HepG2 (cell line): ENCODE results near the gene DNAJB8. TPM values are rescaled to one million over a fixed set of nuclear protein-coding genes. Genes with fewer than 3 reads are reported as not detected.

Experiments used
- ATAC-seq: fragments of 200-7000 bp; cut with Tn5 transposase; 3 replicates; pipeline ENCODE4 v1.9.1; 2020; ENCODE audit warnings: mild to moderate bottlenecking, moderate library complexity
- BruUV-seq: library from RNA; stranded (reverse); fragments of 400-500 nt; replicated peaks from 2 replicates; lab custom pipeline; 2021; lab: Mats Ljungman, UMichigan
- CTCF ChIA-PET: fragments of 300-600 bp; formaldehyde crosslinking; extraction: SDS; loops from one replicate; lab custom pipeline; 2021; ENCODE audit warnings: low total read pairs, inconsistent platforms, low intra/inter-chr PET ratio; lab: Yijun Ruan, JAX
- POLR2A ChIA-PET: fragments of 350-600 bp; sonication (Branson Sonifier 250); formaldehyde crosslinking; loops from one replicate; lab custom pipeline; 2020; ENCODE audit warnings: antibody characterized with exemption, inconsistent platforms; lab: Yijun Ruan, JAX
- DNase-seq: peaks from one replicate; pipeline ENCODE4 v3.0.0-alpha.2; 2015; ENCODE audit warnings: low spot score
- FAIRE-seq: peaks from 3 replicates; lab custom pipeline; 2011; peaks lifted over from hg19 to GRCh38; lab: Jason Lieb, UNC
- H2AFZ ChIP-seq: one replicate; pipeline ENCODE4 v1.6.1; 2011; ENCODE audit warnings: low read length, inconsistent platforms
- H3K27ac ChIP-seq: fragments of 300-600 bp; 3 replicates; pipeline ENCODE4 v1.8.0; 2011; ENCODE audit warnings: mixed run types, mild to moderate bottlenecking, mixed read lengths, low read length, inconsistent platforms; ENCODE audit not compliant: insufficient read depth; ENCODE audit errors: extremely low read length
- H3K27me3 ChIP-seq, 2 experiments: fragments of 200-600 bp in 1 of 2; 2 replicates in 1 of 2; 3 replicates in 1 of 2; pipeline versions ENCODE4 v1.6.0 to v1.8.0; 2011; ENCODE audit warnings: low read length in 2 of 2, mild to moderate bottlenecking in 2 of 2, moderate library complexity in 2 of 2, inconsistent platforms in 1 of 2; ENCODE audit not compliant: insufficient read depth in 2 of 2, control insufficient read depth in 1 of 2
- H3K36me3 ChIP-seq, 2 experiments: fragments of 200-600 bp in 1 of 2; replicated peaks in 1 of 2; 2 replicates in 1 of 2; 3 replicates in 1 of 2; pipeline versions ENCODE4 v1.5.1 to v1.8.0; 2011; ENCODE audit warnings: low read length in 2 of 2, inconsistent platforms in 1 of 2; ENCODE audit not compliant: insufficient read depth in 2 of 2, control insufficient read depth in 1 of 2
- H3K4me1 ChIP-seq: 2 replicates; pipeline ENCODE4 v1.5.1; 2012; ENCODE audit warnings: low read length, inconsistent platforms; ENCODE audit not compliant: insufficient read depth
- H3K4me2 ChIP-seq: 2 replicates; pipeline ENCODE4 v1.6.0; 2011; ENCODE audit warnings: low read depth, low read length, inconsistent platforms
- H3K4me3 ChIP-seq, 3 experiments: fragments of 200-600 bp in 1 of 3; sonication (generic), shearing (Covaris generic) in 1 of 3; replicated peaks in 1 of 3; 2 replicates each; pipeline ENCODE4 v1.5.1; 2011 to 2016; ENCODE audit warnings: low read length in 3 of 3, inconsistent platforms in 2 of 3, low read depth in 2 of 3, mild to moderate bottlenecking in 2 of 3, control low read depth in 1 of 3, mixed read lengths in 1 of 3; ENCODE audit not compliant: insufficient read depth in 1 of 3
- H3K79me2 ChIP-seq: one replicate; pipeline ENCODE4 v1.6.1; 2011; ENCODE audit warnings: low read length, inconsistent platforms; ENCODE audit not compliant: insufficient read depth
- H3K9ac ChIP-seq: 2 replicates; pipeline ENCODE4 v1.6.0; 2011; ENCODE audit warnings: mild to moderate bottlenecking, low read depth, low read length, inconsistent platforms; ENCODE audit not compliant: insufficient read depth
- H3K9me3 ChIP-seq: 2 replicates; pipeline ENCODE4 v1.5.1; 2012; ENCODE audit warnings: mild to moderate bottlenecking, low read length
- H4K20me1 ChIP-seq: 2 replicates; pipeline ENCODE4 v1.6.0; 2011; ENCODE audit warnings: inconsistent platforms, mild to moderate bottlenecking, low read length, moderate library complexity; ENCODE audit not compliant: insufficient read depth
- PRPF4 ChIP-seq: fragments of 200-400 bp; formaldehyde crosslinking; IDR thresholded peaks from 2 replicates; pipeline ENCODE4 v1.6.1; 2016; ENCODE audit warnings: low read length, low read depth; ENCODE audit not compliant: poor library complexity, severe bottlenecking
- RFXANK ChIP-seq: IDR thresholded peaks from 2 replicates; pipeline ENCODE4 v1.6.1; 2016
- TFAP4 ChIP-seq: sonication (generic); IDR thresholded peaks from 2 replicates; pipeline ENCODE4 v1.6.1; 2016; ENCODE audit warnings: low read depth, borderline replicate concordance
- ZBTB38 ChIP-seq: sonication (generic); formaldehyde crosslinking; IDR thresholded peaks from 2 replicates; pipeline ENCODE4 v1.5.1; 2020; ENCODE audit warnings: mild to moderate bottlenecking, missing genetic modification reagents
- ZBTB7B ChIP-seq: sonication (generic); formaldehyde crosslinking; IDR thresholded peaks from 2 replicates; pipeline ENCODE4 v1.4.0; 2020; ENCODE audit warnings: missing genetic modification reagents
- WGBS: methylation state at CpG from one replicate; pipeline ENCODE4 v1.1.6; 2017; ENCODE audit warnings: low lambda C conversion rate; 5-methylcytosine and 5-hydroxymethylcytosine counted together
- in situ Hi-C: cut with HindIII; loops from 2 replicates; pipeline ENCODE4 v1.10.0; 2017; ENCODE audit warnings: low pct_unique_long_range_greater_than_20kb; ENCODE audit not compliant: extremely low pct_ligation_motif_present
- intact Hi-C: fragments of 100-400 bp; cut with micrococcal nuclease; formaldehyde crosslinking; loops from one replicate; pipeline ENCODE4 v1.10.0; 2022; ENCODE audit not compliant: unreplicated experiment
- polyA plus RNA-seq, 8 experiments: library from polyadenylated mRNA; depleted of rRNA in 3 of 8; stranded (reverse) in 7 of 8; unstranded in 1 of 8; fragments of >200 nt; fragmentation: Illumina TruSeq in 4 of 8; extraction: Trizol in 4 of 8; gene quantifications; 2 replicates each; pipeline versions ENCODE4 v1.2.1 to v1.2.3, GENCODE V29; 2011 to 2016; ENCODE audit warnings: low read depth in 4 of 8, missing spikeins in 1 of 8, mixed read lengths in 1 of 8; ENCODE audit not compliant: insufficient read depth in 1 of 8
- total RNA-seq, 5 experiments: library from RNA; depleted of rRNA; stranded (reverse); fragments of >200 nt; fragmentation: Illumina TruSeq; extraction: Trizol; gene quantifications; 2 replicates each; pipeline ENCODE4 v1.2.3, GENCODE V29; 2016; ENCODE audit warnings: low read depth in 1 of 5

Gene DNAJB8
- total and polyA plus RNA-seq, 2 of the 13 experiments (the other 11 are each of a cell fraction or from before 2014, with no cell fraction given) = not detected

GRCh38 chr3:128491941-128492670 is 25.4 kb upstream of the DNAJB8 start:
- ChIA-PET POLR2A (no interaction called here), CTCF (interaction anchor here (1.2 kb wide), 1 partner anchor 66 kb away, joined by 3 read pairs; no protein-coding TSS in a partner anchor)
- Histone ChIP-seq H3K9ac (peak overlapping the region; percentile 45; the same call in 1 of the 2 replicates), H4K20me1 (peaks cover 9% of the 10 kb centered on the region; the same call in 1 of the 2 replicates), H3K9me3 (no peaks in the 10 kb centered on the region), H3K4me2 (peak overlapping the region; percentile 75), H3K4me3 (peak overlapping the region; percentile 40 to 66 (median 60); a peak in 5 of 6 replicates), H3K27me3 (no peaks in the 10 kb centered on the region), H3K79me2 (peaks cover 6% of the 10 kb centered on the region), H3K4me1 (peaks cover 30% of the 10 kb centered on the region), H3K27ac (no peak overlapping the region), H3K36me3 (no peaks in the 10 kb centered on the region), H2AFZ (no peak overlapping the region)
- 94% methylated on average over 60 of the region's 70 CpGs for WGBS
- no peak for FAIRE-seq
- ATAC-seq = no peak
- TF ChIP-seq ZBTB7B (CRISPR knock-in tag) (no peak), PRPF4 (peak; percentile 69)
- in situ Hi-C loops = loop anchor here (5.0 kb wide), 1 partner anchor 320 kb away; no protein-coding TSS in a partner anchor
- no TSS peak for BruUV-seq
- DNase-seq = no peak
- intact Hi-C loops = no loop called here

GRCh38 chr3:128491691-128491940 is 24.9 kb upstream of the DNAJB8 start:
- no peak overlapping the region for H3K27ac ChIP-seq
- ATAC-seq (no peak), FAIRE-seq (no peak), DNase-seq (no peak)
- 97% methylated on average over 19 of the region's 19 CpGs for WGBS
- H3K9ac ChIP-seq = no peak overlapping the region
- intact Hi-C loops = no loop called here
- H3K4me3 ChIP-seq = no peak overlapping the region
- no peaks in the 10 kb centered on the region for H3K9me3 ChIP-seq
- ChIA-PET POLR2A (no interaction called here), CTCF (no interaction called here)
- H3K4me2 ChIP-seq = no peak overlapping the region
- peaks cover 31% of the 10 kb centered on the region for H3K4me1 ChIP-seq
- peaks cover 8% of the 10 kb centered on the region for H3K79me2 ChIP-seq
- peaks cover 9% of the 10 kb centered on the region; the same call in 1 of the 2 replicates for H4K20me1 ChIP-seq
- H2AFZ ChIP-seq = no peak overlapping the region
- BruUV-seq = no TSS peak
- no peak for TF ChIP-seq RFXANK
- no peak for TF ChIP-seq TFAP4
- 0 out of 2 replicates have a peak, but pooled peaks have one; percentile 28 for TF ChIP-seq ZBTB38 (CRISPR knock-in tag)
- H3K36me3 ChIP-seq = no peaks in the 10 kb centered on the region
- in situ Hi-C loops = loop anchor here (5.0 kb wide), 1 partner anchor 319 kb away; no protein-coding TSS in a partner anchor
- no peaks in the 10 kb centered on the region for H3K27me3 ChIP-seq
